Ectodermal cell (in vitro differentiated cells): ENCODE measurements around the gene S1PR1.

Source experiments
- H3K27ac ChIP-seq: 2 replicates; pipeline ENCODE4 v1.7.0; 2013; ENCODE audit warnings: mild to moderate bottlenecking, low read depth, low read length; ENCODE audit not compliant: insufficient read depth, poor library complexity, severe bottlenecking
- H3K27me3 ChIP-seq: 2 replicates; pipeline ENCODE4 v1.7.0; 2013; ENCODE audit warnings: mild to moderate bottlenecking, low read length; ENCODE audit not compliant: insufficient read depth, control insufficient read depth, poor library complexity, severe bottlenecking
- H3K36me3 ChIP-seq: one replicate; pipeline ENCODE4 v1.7.0; 2013; ENCODE audit warnings: low read length; ENCODE audit not compliant: control insufficient read depth, insufficient read depth
- H3K4me1 ChIP-seq: one replicate; pipeline ENCODE4 v1.7.0; 2013; ENCODE audit warnings: low read length; ENCODE audit not compliant: control insufficient read depth, insufficient read depth
- H3K4me3 ChIP-seq: 2 replicates; pipeline ENCODE4 v1.7.0; 2013; ENCODE audit warnings: low read depth, low read length, control low read depth; ENCODE audit not compliant: insufficient read depth
- H3K9me3 ChIP-seq: 2 replicates; pipeline ENCODE4 v1.7.0; 2013; ENCODE audit warnings: mild to moderate bottlenecking, low read length, moderate library complexity; ENCODE audit not compliant: control insufficient read depth
- WGBS, 2 experiments: methylation state at CpG; one replicate each; pipeline ENCODE4 v1.1.7; 2013; ENCODE audit warnings: missing lambda C conversion rate in 2 of 2; 5-methylcytosine and 5-hydroxymethylcytosine counted together

Gene S1PR1

DNA sequence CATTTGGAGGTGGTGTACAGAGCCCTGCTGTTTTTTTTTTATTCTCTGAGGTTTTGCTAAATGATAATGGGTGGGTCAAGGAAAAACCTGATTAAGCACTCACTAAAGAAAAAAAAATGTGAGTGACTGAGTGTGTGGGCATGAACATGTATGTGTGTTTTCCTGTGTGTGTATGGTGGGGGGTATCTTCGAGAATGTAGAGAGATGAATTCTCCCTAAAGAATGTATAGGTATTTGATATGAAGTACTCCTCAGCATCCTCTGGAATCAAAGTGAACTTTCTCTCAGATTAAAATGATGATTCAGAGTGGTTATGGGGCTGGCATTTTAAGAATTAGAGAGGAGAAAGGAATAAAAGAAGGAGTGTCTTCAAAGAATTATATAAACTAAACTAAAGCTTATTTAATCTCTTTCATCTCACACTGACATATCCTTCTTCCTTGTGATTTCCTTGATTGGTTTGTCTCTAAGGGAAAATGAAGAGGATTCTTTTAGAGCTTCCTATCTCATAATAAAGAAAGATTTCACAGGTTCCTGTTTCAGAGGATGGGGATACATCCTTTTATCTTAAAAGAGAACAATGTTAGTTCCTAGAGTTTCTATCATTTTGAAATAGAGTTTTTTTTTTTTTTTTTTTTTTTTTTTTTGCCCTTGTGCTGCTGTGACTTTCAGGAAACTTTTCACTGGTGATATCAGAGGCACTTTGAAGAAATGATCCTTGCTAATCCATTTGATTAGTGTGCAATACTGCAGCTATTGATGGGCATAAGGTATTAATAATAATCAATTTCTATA is 23.9 kb downstream of the S1PR1 start:
- WGBS, 2 experiments, result 85 to 88% methylated on average over 1 of the region's 1 CpG
- no peak overlapping the region for H3K4me3 ChIP-seq
- no peaks in the 10 kb centered on the region for H3K36me3 ChIP-seq
- no peaks in the 10 kb centered on the region for H3K27me3 ChIP-seq
- no peak overlapping the region for H3K27ac ChIP-seq
- no peaks in the 10 kb centered on the region for H3K9me3 ChIP-seq
- H3K4me1 ChIP-seq, result no peaks in the 10 kb centered on the region

DNA sequence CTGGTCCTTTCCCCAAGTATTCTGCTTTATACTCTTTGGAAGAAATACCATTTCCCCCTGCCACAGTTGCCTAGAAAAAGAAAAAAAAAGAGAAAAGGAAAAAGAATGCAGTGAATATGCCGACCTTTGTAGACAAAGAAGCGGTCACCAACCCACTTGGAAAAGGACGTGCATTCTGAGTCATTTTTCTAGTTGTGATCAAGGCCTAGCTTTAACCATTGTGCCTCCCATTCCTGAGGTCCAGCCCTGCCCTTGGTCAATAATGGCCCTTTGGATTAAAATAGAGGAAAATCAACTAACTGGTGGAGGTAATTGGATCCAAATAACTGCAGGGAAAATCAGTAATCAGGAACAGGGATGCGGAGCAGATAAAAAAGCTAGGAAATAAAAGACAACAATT is 24.8 kb downstream of the S1PR1 start:
- Histone ChIP-seq H3K4me3 (no peak overlapping the region), H3K27ac (no peak overlapping the region), H3K4me1 (no peaks in the 10 kb centered on the region), H3K36me3 (no peaks in the 10 kb centered on the region), H3K27me3 (no peaks in the 10 kb centered on the region), H3K9me3 (no peaks in the 10 kb centered on the region)
- 88 to 91% methylated on average over 4 of the region's 4 CpGs for whole genome bisulfite sequencing, 2 experiments

DNA sequence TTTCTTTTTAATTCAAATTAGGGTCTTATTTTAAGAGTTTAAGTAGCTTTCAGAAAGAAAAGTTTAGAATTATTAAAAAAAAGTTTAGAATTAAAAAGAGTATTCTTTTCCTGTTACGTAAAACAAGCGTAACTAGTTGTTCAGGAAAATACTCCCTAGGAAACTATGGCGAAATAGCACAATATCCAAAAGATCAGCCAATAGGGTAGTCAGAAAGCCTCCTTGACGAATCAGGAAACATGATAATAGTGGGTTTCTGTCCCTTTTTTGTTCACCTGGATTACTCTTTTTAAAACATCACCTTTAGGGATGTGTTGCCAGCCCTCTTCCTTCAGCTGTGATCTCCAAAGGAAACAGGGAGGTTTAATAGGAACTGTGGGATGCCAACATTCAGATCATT is 25.2 kb downstream of the S1PR1 start:
- H3K27ac ChIP-seq, result no peak overlapping the region
- 95 to 96% methylated on average over 4 of the region's 4 CpGs for WGBS, 2 experiments
- H3K4me3 ChIP-seq, result no peak overlapping the region
- no peaks in the 10 kb centered on the region for H3K4me1 ChIP-seq
- H3K36me3 ChIP-seq, result no peaks in the 10 kb centered on the region
- no peaks in the 10 kb centered on the region for H3K9me3 ChIP-seq
- no peaks in the 10 kb centered on the region for H3K27me3 ChIP-seq

DNA sequence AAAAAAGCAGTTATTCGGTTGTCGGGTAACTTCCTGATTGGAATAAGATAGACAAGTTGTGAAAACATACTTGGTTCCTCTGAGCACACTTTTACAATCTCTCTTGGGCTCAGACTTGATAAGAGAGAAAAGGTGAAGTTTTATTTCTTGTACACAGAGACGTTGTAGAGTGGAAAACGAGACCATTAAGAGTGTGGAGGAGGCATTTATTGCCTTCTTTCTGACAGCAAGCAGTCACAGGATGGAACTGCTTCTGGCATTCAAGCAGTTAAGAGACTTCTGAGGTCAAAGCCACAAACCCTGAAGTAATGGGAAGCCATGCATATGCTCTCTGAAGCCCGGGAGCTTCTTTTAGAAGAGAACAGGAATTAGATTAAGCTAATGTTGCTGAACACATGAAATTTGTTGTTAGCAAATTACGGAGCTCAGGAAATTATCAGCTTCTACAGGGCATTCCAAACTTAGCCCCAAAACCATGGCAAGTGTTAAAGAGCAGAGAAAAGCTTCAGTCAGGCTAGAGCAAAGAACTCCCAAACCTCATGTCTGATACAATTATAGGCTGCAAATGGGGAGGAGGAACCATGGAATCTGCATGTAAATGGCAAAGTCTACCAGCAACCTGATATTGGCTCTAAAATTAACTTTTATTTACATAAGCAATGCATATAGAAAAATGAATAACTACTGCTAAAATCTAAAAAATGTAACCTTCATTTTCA is 26.0 kb downstream of the S1PR1 start:
- no peaks in the 10 kb centered on the region for H3K9me3 ChIP-seq
- WGBS, 2 experiments, result 75 to 77% methylated on average over 6 of the region's 6 CpGs
- H3K4me1 ChIP-seq, result no peaks in the 10 kb centered on the region
- H3K36me3 ChIP-seq, result no peaks in the 10 kb centered on the region
- no peak overlapping the region for H3K4me3 ChIP-seq
- H3K27ac ChIP-seq, result no peak overlapping the region
- no peaks in the 10 kb centered on the region for H3K27me3 ChIP-seq

DNA sequence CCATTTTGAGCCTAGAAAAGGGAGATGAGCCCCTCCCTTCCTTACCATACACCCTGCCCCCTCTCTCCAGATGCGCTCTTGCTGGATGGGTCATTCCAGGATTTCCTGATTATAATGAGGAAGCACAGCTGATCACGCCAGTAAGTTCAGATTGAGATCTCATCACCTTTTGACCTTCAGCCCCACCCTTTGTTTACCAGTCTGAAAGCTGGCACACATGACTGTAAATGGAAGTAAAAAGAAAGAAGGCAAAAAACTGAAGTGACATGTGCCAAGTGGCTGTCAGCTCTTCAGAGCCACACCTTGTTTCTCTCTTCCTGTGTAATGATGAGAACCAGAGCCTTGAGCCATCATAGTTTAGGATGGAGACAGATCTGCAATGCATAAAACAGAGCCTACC is 27.9 kb downstream of the S1PR1 start:
- no peaks in the 10 kb centered on the region for H3K27me3 ChIP-seq
- no peaks in the 10 kb centered on the region for H3K4me1 ChIP-seq
- WGBS, 2 experiments, result 88 to 90% methylated on average over 2 of the region's 2 CpGs
- H3K4me3 ChIP-seq, result no peak overlapping the region
- H3K27ac ChIP-seq, result no peak overlapping the region
- H3K9me3 ChIP-seq, result no peaks in the 10 kb centered on the region
- no peaks in the 10 kb centered on the region for H3K36me3 ChIP-seq

DNA sequence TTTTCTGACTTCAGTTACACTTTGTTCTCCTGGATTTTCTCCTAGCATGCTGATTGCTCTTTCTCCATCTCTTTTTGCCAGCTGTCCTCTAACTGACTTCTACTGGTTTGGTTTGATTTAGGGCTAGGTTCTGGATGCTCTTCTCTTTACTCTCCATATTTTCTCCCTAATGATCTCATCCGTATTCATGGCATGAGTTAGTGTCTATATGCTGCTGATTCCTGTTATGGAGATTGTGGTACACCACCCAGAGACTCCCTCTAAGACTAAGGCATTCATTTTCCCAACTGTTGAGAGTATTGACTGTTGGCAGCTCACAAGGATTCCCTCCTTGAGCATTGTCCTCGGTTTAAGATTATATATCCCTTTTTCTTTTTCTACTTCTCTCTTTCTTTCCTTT is 28.9 kb downstream of the S1PR1 start:
- Histone ChIP-seq H3K4me1 (no peaks in the 10 kb centered on the region), H3K27me3 (no peaks in the 10 kb centered on the region), H3K36me3 (no peaks in the 10 kb centered on the region), H3K27ac (no peak overlapping the region), H3K9me3 (no peaks in the 10 kb centered on the region), H3K4me3 (no peak overlapping the region)
- 90 to 100% methylated on average over 1 to 2 of the region's 2 CpGs for WGBS, 2 experiments

DNA sequence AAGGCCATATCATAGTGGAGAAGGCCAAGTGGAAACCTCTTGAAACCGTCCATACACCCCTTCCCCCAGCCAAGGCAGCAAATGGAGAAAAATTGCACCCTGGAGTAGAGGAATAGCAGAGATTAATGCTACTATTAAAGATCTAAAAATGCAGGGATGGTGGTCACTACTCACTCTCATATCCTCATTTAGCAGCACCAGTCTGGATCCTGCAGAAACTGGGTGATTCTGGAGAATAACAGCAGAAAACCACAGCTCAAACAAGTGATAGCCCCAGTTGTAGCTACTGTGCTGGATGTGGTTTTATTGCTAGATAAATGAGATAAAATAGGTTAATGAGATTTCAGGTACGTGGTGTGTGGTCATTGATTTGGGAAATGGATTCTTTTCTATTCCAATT is 30.3 kb downstream of the S1PR1 start:
- Histone ChIP-seq H3K9me3 (no peaks in the 10 kb centered on the region), H3K27me3 (no peaks in the 10 kb centered on the region), H3K4me3 (no peak overlapping the region), H3K4me1 (no peaks in the 10 kb centered on the region), H3K36me3 (no peaks in the 10 kb centered on the region), H3K27ac (no peak overlapping the region)
- 89 to 92% methylated on average over 2 of the region's 2 CpGs for WGBS, 2 experiments

DNA sequence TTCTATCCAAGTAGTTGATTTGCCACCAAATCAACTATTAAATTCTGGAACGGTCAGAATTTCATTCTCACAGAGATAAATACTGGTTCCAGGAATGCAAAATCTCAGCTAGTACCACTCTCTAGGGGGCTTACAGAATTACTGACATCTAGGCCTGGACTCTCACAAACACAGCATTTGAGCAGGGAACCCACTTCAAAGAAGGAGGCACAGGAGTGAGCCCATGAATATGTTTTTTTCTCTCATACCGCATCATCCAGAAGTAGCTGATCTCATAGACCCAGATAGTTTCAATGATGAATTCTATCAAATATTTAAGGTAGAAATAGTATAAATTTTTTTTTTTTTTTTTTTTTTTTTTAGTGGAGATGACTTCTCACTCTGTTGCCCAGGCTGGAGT is 32.1 kb downstream of the S1PR1 start:
- Histone ChIP-seq H3K4me1 (no peaks in the 10 kb centered on the region), H3K9me3 (no peaks in the 10 kb centered on the region), H3K4me3 (no peak overlapping the region), H3K27ac (no peak overlapping the region), H3K36me3 (no peaks in the 10 kb centered on the region), H3K27me3 (no peaks in the 10 kb centered on the region)
- WGBS, 2 experiments, result 92% methylated on average over 1 of the region's 2 CpGs

DNA sequence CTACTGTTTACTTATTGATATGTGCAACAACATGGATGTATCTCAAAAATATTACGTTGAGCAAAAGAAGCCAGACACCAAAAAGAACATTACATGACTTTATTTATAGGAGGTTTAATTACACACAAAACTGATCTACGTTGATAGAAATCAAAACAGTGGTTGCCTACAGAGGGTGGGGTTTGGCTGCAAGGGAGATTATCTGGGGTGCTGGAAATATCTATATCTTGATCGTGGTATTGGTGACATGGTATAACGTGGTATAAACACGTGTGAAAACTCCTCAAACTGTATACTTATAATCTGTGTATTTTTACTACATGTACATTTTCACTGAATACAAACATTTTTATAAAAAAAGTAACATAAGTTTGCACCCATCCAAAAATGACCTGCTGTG is 38.9 kb downstream of the S1PR1 start:
- no peak overlapping the region for H3K4me3 ChIP-seq
- H3K36me3 ChIP-seq, result no peaks in the 10 kb centered on the region
- 90 to 97% methylated on average over 3 to 4 of the region's 5 CpGs for WGBS, 2 experiments
- no peaks in the 10 kb centered on the region for H3K27me3 ChIP-seq
- H3K27ac ChIP-seq, result no peak overlapping the region
- no peaks in the 10 kb centered on the region for H3K9me3 ChIP-seq
- H3K4me1 ChIP-seq, result no peaks in the 10 kb centered on the region

DNA sequence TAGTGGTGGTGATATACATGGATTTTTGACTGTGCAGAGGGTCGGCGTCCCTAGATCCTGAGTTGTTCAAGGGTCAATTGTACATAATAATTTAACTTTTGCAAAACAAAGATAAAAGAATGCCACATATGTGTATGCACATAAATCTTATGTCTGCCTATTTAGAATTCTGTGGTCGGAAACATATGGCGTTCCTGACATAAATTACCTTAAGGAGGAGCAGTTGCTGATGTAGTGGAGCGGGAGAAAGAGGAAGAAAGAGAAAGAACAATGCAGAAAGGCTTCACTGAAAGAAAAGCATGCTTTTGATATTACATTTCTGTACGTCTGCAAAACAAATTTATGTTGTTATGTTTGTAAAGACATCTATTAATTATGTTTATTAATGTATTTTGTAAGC is 40.0 kb downstream of the S1PR1 start:
- Histone ChIP-seq H3K27ac (no peak overlapping the region), H3K36me3 (no peaks in the 10 kb centered on the region), H3K9me3 (no peaks in the 10 kb centered on the region), H3K4me1 (no peaks in the 10 kb centered on the region), H3K27me3 (no peaks in the 10 kb centered on the region), H3K4me3 (no peak overlapping the region)
- WGBS, 2 experiments, result 94 to 97% methylated on average over 3 to 4 of the region's 6 CpGs
